Cardiac muscle cell (in vitro differentiated cells and primary cell): ENCODE data around the gene NOVA2. TPM values are rescaled to one million over a fixed set of nuclear protein-coding genes. Genes with fewer than 3 reads are reported as not detected.

ENCODE experiments used
- DNase-seq, 2 donors: peaks; one replicate each; pipeline versions ENCODE4 v3.0.0 to v3.0.0-alpha.2; 2010 to 2017; ENCODE audit warnings: low read depth in 1 of 2, low spot score in 1 of 2
- H3K27ac ChIP-seq: fragments of 200-600 bp; sonication (generic); 2 replicates; pipeline ENCODE4 v1.5.1; 2016
- H3K27me3 ChIP-seq: fragments of 200-600 bp; sonication (generic); 2 replicates; pipeline ENCODE4 v1.6.0; 2016; ENCODE audit warnings: control low read depth
- H3K36me3 ChIP-seq: fragments of 200-600 bp; sonication (generic); 2 replicates; pipeline ENCODE4 v1.5.1; 2016; ENCODE audit warnings: control low read depth
- H3K4me1 ChIP-seq: fragments of 200-600 bp; sonication (generic); 2 replicates; pipeline ENCODE4 v1.8.1; 2017; ENCODE audit warnings: low read depth, mild to moderate bottlenecking, mixed run types
- H3K4me3 ChIP-seq: fragments of 200-600 bp; sonication (generic); 2 replicates; pipeline ENCODE4 v1.5.1; 2016; ENCODE audit warnings: mild to moderate bottlenecking
- H3K9me3 ChIP-seq: fragments of 200-600 bp; sonication (generic); 2 replicates; pipeline ENCODE4 v1.5.1; 2017; ENCODE audit warnings: low read depth, mild to moderate bottlenecking, control low read depth
- polyA plus RNA-seq: library from polyadenylated mRNA; unstranded; fragments of >200 nt; fragmentation: Nextera tagmentation; extraction: Ambion mirVana; gene quantifications from 2 replicates; pipeline ENCODE4 v1.2.1, GENCODE V29; 2016
- total RNA-seq: library from RNA; depleted of rRNA; stranded (reverse); fragments of >200 nt; gene quantifications from 2 replicates; pipeline ENCODE4 v1.2.3, GENCODE V29; 2016
- TF ChIP-seq, protein P1 (sequence below): IDR thresholded peaks from 2 replicates; pipeline ENCODE4 v1.5.1; 2012; ENCODE audit warnings: low read depth, mild to moderate bottlenecking, low read length

Gene NOVA2
- total and polyA plus RNA-seq, 2 experiments from 2014 or later = 0.17 to 0.71 TPM

GRCh38 chr19:45885556-45886426, 87.9 kb downstream of the NOVA2 start, which contains the start of gene IRF2BP1:
IRF2BP1 (minus strand) TSS chr19:45886141; CDS start chr19:45885774, 367 bp downstream.
- H3K4me1 ChIP-seq = peaks cover 9% of the 10 kb centered on the region
- H3K4me3 ChIP-seq = peak within 1 kb of the TSS; percentile 58
- TF ChIP-seq, protein P1, sequence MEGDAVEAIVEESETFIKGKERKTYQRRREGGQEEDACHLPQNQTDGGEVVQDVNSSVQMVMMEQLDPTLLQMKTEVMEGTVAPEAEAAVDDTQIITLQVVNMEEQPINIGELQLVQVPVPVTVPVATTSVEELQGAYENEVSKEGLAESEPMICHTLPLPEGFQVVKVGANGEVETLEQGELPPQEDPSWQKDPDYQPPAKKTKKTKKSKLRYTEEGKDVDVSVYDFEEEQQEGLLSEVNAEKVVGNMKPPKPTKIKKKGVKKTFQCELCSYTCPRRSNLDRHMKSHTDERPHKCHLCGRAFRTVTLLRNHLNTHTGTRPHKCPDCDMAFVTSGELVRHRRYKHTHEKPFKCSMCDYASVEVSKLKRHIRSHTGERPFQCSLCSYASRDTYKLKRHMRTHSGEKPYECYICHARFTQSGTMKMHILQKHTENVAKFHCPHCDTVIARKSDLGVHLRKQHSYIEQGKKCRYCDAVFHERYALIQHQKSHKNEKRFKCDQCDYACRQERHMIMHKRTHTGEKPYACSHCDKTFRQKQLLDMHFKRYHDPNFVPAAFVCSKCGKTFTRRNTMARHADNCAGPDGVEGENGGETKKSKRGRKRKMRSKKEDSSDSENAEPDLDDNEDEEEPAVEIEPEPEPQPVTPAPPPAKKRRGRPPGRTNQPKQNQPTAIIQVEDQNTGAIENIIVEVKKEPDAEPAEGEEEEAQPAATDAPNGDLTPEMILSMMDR = no peak
- H3K9me3 ChIP-seq = no peaks in the 10 kb centered on the region
- H3K36me3 ChIP-seq = peaks cover 3% of the 10 kb centered on the region
- H3K27me3 ChIP-seq = no peaks in the 10 kb centered on the region
- DNase-seq = peak; percentile 95 to 96
- H3K27ac ChIP-seq = peak within 1 kb of the TSS; percentile 98

- peak in 1 of 2 donors; percentile 19 for DNase-seq
- no peaks in the 10 kb centered on the region for H3K27me3 ChIP-seq
- H3K27ac ChIP-seq = peak overlapping the region; percentile 98
- TF ChIP-seq, protein P1 = no peak
- peaks cover 3% of the 10 kb centered on the region for H3K36me3 ChIP-seq
- H3K4me1 ChIP-seq = peaks cover 9% of the 10 kb centered on the region
- H3K4me3 ChIP-seq = peak overlapping the region; percentile 58
- no peaks in the 10 kb centered on the region for H3K9me3 ChIP-seq
These were observed 88.7 kb downstream of the NOVA2 start for GRCh38 chr19:45884682-45885555.

DNA sequence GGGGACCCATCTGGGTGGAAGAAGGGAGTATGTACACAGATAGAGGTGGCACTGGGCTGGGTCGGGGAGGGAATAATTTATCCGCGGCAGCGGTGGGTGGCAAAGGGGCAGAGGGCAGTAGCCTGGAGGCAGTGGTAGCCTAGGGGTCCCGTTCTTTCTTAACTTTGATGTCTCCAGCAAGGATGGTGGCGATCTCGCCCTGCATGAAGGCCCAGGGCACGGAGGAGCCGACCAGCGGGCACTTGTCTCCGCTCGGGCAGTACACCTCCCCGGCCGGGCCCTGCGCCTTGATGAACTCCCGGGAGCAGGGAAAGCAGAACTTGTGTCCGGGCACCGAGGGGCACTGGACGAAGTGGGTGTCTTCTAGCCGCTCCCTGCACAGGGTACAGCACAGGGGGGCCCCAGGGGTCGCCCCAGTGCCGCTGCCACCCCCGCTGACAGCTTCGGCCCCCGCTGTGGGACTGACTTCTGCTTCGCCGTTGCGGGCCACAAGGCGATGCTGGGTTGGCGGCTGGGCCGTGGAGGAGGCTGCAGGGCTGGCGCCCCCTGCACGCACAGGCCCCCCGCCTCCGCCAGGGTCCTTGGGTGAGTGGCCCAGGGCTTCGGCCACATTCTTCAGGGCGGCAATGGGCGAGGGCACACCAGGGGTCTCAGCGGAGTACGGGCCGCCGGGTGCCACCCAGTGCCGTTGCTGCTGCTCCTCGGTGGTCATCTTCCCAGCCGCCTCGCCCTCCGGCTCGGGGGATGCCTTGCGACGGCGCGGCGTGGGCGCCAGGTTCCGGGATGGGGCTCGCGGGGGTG, 89.6 kb downstream of the NOVA2 start:
- TF ChIP-seq, protein P1 = no peak

More for the DNA sequence above, 89.6 kb downstream of the NOVA2 start:
- no peaks in the 10 kb centered on the region for H3K27me3 ChIP-seq
- H3K27ac ChIP-seq = no peak overlapping the region
- H3K9me3 ChIP-seq = no peaks in the 10 kb centered on the region
- no peak overlapping the region for H3K4me3 ChIP-seq
- peaks cover 3% of the 10 kb centered on the region for H3K36me3 ChIP-seq
- DNase-seq = no peak
- H3K4me1 ChIP-seq = peaks cover 9% of the 10 kb centered on the region

Other genes with a start within 250 kb of the NOVA2 start
- gene FBXO46, start 243.0 kb downstream of the NOVA2 start, total RNA-seq = 34.8 and 48.2 TPM in 2 replicates
- 39.3 and 42.5 TPM in 2 replicates for gene FBXO46, start 243.0 kb downstream of the NOVA2 start, polyA plus RNA-seq
- 0.11 and 0.33 TPM in 2 replicates for gene MEIOSIN, start 240.4 kb downstream of the NOVA2 start, total RNA-seq
- gene MEIOSIN, start 240.4 kb downstream of the NOVA2 start, polyA plus RNA-seq = 0.07 and 0.18 TPM in 2 replicates
- 78.8 and 88.2 TPM in 2 replicates for gene SIX5, start 204.6 kb downstream of the NOVA2 start, total RNA-seq
- 40.4 and 41.1 TPM in 2 replicates for gene SIX5, start 204.6 kb downstream of the NOVA2 start, polyA plus RNA-seq
- 92.7 and 142 TPM in 2 replicates for gene DMPK, start 191.4 kb downstream of the NOVA2 start, total RNA-seq
- 94.9 and 98.7 TPM in 2 replicates for gene DMPK, start 191.4 kb downstream of the NOVA2 start, polyA plus RNA-seq
- gene DMWD, start 181.0 kb downstream of the NOVA2 start, total RNA-seq = 65.1 and 112 TPM in 2 replicates
- 138 and 163 TPM in 2 replicates for gene DMWD, start 181.0 kb downstream of the NOVA2 start, polyA plus RNA-seq
- gene RSPH6A, start 158.6 kb downstream of the NOVA2 start, total RNA-seq = 0.07 and 0.27 TPM in 2 replicates
- 0.45 TPM in 1 of 2 replicates, not detected in the other for gene RSPH6A, start 158.6 kb downstream of the NOVA2 start, polyA plus RNA-seq
- 43.2 and 78.7 TPM in 2 replicates for gene SYMPK, start 110.7 kb downstream of the NOVA2 start, total RNA-seq
- gene SYMPK, start 110.7 kb downstream of the NOVA2 start, polyA plus RNA-seq = 66.6 and 76.4 TPM in 2 replicates
- gene FOXA3, start 109.5 kb downstream of the NOVA2 start, total RNA-seq = 0.49 and 1.6 TPM in 2 replicates
- 1.3 and 1.9 TPM in 2 replicates for gene FOXA3, start 109.5 kb downstream of the NOVA2 start, polyA plus RNA-seq
- 59.6 and 71.8 TPM in 2 replicates for gene IRF2BP1, start 87.7 kb downstream of the NOVA2 start, total RNA-seq
- gene IRF2BP1, start 87.7 kb downstream of the NOVA2 start, polyA plus RNA-seq = 14.5 and 21.7 TPM in 2 replicates
- 6.8 and 7.3 TPM in 2 replicates for gene MYPOP, start 71.3 kb downstream of the NOVA2 start, total RNA-seq
- gene MYPOP, start 71.3 kb downstream of the NOVA2 start, polyA plus RNA-seq = 2.0 and 2.3 TPM in 2 replicates
- not detected in 2 replicates for gene NANOS2, start 59.1 kb downstream of the NOVA2 start, total RNA-seq
- not detected in 2 replicates for gene NANOS2, start 59.1 kb downstream of the NOVA2 start, polyA plus RNA-seq
- gene CCDC61, start 21.6 kb upstream of the NOVA2 start, total RNA-seq = 4.9 and 8.8 TPM in 2 replicates
- 5.2 and 5.8 TPM in 2 replicates for gene CCDC61, start 21.6 kb upstream of the NOVA2 start, polyA plus RNA-seq
- not detected in 2 replicates for gene PGLYRP1, start 49.2 kb upstream of the NOVA2 start, total RNA-seq
- gene PGLYRP1, start 49.2 kb upstream of the NOVA2 start, polyA plus RNA-seq = 0.20 TPM in 1 of 2 replicates, not detected in the other
- gene IGFL4, start 67.1 kb upstream of the NOVA2 start, total RNA-seq = 0.21 and 0.25 TPM in 2 replicates
- 0.26 and 0.67 TPM in 2 replicates for gene IGFL4, start 67.1 kb upstream of the NOVA2 start, polyA plus RNA-seq
- gene IGFL3, start 150.8 kb upstream of the NOVA2 start, total RNA-seq = not detected in 2 replicates
- gene IGFL3, start 150.8 kb upstream of the NOVA2 start, polyA plus RNA-seq = 0.37 TPM in 1 of 2 replicates, not detected in the other
- gene IGFL2, start 174.4 kb upstream of the NOVA2 start, total RNA-seq = not detected in 2 replicates
- 0.56 TPM in 1 of 2 replicates, not detected in the other for gene IGFL2, start 174.4 kb upstream of the NOVA2 start, polyA plus RNA-seq